GM12892 (cell line): ENCODE results near the gene FKBP15.
"Not testable (repeated sequence)": the region's sequence is repeated elsewhere in the genome, so short reads cannot be mapped to it uniquely, and the experiment has no call there.

Experiments
- DNase-seq: peaks from one replicate; pipeline ENCODE4 v3.0.0; 2011; ENCODE audit not compliant: insufficient read length
- FAIRE-seq: peaks from 2 replicates; lab custom pipeline; 2011; peaks lifted over from hg19 to GRCh38; lab: Jason Lieb, UNC
- POLR2A ChIP-seq: IDR thresholded peaks from 2 replicates; pipeline ENCODE4 v1.6.1; 2011; ENCODE audit warnings: low read depth, low read length, control low read depth
- POLR2AphosphoS5 ChIP-seq: IDR thresholded peaks from 2 replicates; pipeline ENCODE4 v1.6.1; 2011; ENCODE audit warnings: low read depth, low read length, control low read depth
- TAF1 ChIP-seq: IDR thresholded peaks from 2 replicates; pipeline ENCODE4 v1.6.1; 2011; ENCODE audit warnings: low read depth, mild to moderate bottlenecking, control low read depth, low read length, borderline replicate concordance

The FKBP15 gene

DNA sequence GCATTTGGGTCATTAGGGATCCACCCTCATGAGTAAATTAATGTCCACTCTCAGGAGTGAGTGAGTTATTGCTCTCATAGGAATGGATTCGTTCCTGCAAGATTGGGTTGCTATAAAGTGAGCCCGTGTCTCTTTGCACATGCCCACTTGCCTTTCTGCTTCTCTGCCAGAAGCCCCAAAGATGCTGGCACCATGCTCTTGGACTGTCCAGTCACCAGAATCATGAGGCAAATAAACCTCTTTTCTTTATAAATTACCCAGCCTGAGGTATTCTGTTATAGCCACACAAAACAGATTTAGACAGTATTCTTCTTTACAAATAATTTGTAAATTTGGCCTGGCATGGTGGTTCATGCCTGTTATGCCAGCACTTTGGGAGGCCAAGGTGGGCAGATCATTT lies 29.7 kb upstream of the FKBP15 start:
- DNase-seq (no peak), FAIRE-seq (no peak)
- no peak for TF ChIP-seq POLR2AphosphoS5
- no peak for TF ChIP-seq POLR2A
- no peak for TF ChIP-seq TAF1

DNA sequence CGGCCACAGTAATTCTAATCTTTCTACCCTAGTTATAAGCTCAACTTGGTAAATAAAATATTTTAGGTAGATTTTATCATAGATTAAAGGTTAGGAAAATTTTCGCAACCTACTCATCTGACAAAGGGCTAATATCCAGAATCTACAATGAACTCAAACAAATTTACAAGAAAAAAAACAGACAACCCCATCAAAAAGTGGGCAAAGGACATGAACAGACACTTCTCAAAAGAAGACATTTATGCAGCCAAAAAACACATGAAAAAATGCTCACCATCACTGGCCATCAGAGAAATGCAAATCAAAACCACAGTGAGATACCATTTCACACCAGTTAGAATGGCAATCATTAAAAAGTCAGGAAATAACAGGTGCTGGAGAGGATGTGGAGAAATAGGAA lies 28.6 kb upstream of the FKBP15 start:
- DNase-seq, FAIRE-seq: not testable (repeated sequence)

DNA sequence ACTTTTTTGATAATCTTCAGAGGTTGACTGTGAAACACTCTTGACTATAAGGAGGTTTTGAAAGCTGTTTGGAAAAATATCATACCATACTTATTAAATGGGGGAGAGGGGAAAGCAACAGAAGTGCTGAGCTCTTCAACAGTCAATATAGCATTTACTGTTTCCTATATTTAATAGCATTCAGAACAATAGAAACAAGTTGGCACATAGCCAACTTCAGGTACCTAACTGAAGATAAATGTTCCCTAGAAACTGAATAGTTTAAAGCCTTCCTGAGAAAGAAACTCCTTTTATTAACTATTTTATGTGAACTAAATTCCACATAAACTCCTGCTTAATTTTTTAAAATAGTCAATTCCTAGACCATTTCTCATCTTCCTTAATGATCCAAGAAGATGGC lies 26.6 kb upstream of the FKBP15 start:
- DNase-seq (no peak), FAIRE-seq (no peak)
- TF ChIP-seq POLR2A (no peak), POLR2AphosphoS5 (no peak), TAF1 (no peak)

DNA sequence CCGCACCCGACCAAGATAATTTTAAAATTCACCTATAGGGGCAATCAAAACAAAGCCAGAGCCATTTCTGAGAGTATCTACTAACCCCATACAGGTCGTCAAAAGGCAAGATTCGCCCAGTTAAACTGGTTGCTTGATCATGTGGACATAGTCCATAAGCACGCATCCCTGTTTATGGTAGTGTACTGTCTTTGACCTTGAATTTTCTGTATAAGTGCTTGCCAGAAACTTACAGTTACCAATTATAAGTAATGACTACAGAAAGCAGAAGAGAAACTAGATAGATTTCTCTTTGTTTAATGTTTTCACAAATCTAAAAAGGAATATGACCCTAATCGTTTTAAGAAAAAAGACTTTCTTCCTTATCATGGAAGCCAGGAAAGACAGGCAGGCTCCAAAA lies 25.9 kb upstream of the FKBP15 start:
- TF ChIP-seq POLR2A: no peak
- TF ChIP-seq POLR2AphosphoS5: no peak
- TF ChIP-seq TAF1: no peak
- no peak for FAIRE-seq
- DNase-seq: no peak

DNA sequence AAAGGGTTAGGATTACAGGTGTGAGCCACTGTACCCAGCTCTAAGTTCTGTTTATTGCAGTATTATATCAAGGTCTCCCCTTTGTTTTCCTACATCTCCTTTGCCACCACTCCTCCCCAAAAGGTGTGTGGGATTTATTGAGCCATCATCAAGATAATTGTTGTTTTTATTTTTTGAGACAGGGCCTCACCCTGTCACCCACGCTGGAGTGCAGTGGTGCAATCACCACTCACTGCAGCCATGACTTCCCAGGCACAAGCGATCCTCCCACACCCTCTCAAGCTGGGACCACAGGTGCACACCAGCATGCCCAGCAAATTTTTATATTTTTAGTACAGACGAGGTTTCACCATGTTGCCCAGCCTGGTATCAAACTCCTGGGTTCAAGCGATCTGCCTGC lies 24.8 kb upstream of the FKBP15 start:
- no peak for FAIRE-seq
- no peak for TF ChIP-seq POLR2AphosphoS5
- no peak for TF ChIP-seq TAF1
- no peak for TF ChIP-seq POLR2A
- DNase-seq: no peak

DNA sequence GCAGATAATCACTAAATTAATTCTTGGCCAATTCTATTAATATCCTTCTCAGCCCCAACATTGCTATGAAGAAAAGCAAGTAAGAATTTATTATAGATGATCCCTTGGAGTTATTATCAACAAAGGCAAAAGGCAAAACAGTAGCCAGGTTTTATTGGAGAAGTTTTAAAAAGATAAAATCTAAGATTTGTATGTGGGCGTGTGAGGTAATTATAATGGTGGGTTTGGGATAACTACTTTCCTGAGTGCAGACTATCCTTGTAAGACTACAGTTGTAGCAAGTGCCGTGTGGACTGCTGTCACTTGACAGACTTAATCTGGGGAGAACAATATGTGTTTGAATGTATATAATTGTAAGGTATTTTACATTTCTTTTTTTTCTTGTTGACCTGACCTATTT lies 23.5 kb upstream of the FKBP15 start:
- FAIRE-seq: no peak
- DNase-seq: no peak
- TF ChIP-seq POLR2A: no peak
- no peak for TF ChIP-seq TAF1
- no peak for TF ChIP-seq POLR2AphosphoS5

DNA sequence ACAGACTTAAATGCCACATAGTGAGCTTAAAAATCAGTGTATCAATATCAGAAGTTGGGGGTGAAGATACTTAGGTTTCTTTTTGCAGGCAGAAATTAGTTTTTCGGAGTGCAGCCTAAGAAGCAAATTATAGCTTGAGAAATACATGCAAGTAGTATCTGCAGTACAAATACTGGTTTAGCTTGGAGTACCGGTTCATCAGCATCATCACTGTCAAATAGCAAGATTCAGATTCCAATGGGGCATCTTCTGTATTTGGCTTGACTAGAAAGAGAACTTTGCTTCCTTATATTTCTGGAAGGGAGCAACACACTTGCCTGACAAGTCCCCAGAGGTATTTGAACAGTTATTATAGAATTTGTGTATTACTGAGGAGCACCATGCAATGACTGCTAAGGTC lies 20.1 kb upstream of the FKBP15 start:
- DNase-seq (no peak), FAIRE-seq (no peak)
- TF ChIP-seq TAF1 (no peak), POLR2A (no peak), POLR2AphosphoS5 (no peak)

DNA sequence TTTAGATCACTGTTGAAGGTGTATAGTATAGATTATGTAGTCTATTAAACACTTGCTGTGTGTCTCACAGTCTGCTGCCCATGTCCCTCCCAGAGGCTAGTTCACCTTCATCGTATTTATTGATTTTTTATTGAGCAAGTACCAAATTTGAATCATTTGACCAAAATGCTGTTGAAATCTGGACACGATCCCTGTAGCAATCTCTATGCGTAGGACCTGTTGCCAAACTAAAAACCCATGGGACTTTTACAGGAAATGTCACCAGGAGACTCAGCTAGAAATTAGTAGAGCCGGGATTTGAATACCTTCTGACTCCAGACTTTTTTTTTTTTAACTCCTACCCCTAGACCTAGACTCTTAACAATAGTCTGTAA lies 17.8 kb upstream of the FKBP15 start:
- no peak for FAIRE-seq

DNA sequence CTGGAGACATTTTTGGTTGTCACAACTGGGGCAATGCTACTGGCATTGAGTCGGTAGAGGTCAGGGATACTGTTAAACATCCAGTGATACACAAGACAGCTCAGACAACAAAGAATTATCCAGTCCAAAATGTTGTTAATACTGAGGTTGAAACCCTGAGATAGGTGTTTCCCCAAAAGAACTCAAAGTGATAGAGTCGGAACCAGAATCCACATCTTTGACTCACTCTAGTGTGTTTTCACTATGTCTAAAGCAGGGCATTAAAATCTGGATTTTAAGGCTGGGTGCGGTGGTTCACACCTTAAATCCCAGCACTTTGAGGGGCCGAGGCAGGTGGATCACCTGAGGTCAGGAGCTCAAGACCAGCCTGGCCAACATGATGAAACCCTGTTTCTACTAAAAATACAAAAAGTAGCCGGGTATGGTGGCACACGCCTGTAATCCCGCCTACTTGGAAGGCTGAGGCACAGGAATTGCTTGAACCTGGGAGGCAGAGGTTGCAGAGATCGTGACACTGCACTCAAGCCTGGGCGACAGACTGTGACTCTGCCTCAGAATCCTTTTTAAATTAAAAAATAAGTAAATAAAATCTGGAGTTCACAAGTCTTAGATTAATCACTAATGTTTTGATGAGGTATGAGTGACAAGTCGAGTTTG lies 17.3 kb upstream of the FKBP15 start:
- DNase-seq (no peak), FAIRE-seq (no peak)
- TF ChIP-seq POLR2A: no peak
- no peak for TF ChIP-seq POLR2AphosphoS5
- TF ChIP-seq TAF1: no peak

More for the DNA sequence above, 17.8 kb upstream of the FKBP15 start:
- TF ChIP-seq POLR2AphosphoS5 (no peak), TAF1 (no peak), POLR2A (no peak)
- DNase-seq: no peak

DNA sequence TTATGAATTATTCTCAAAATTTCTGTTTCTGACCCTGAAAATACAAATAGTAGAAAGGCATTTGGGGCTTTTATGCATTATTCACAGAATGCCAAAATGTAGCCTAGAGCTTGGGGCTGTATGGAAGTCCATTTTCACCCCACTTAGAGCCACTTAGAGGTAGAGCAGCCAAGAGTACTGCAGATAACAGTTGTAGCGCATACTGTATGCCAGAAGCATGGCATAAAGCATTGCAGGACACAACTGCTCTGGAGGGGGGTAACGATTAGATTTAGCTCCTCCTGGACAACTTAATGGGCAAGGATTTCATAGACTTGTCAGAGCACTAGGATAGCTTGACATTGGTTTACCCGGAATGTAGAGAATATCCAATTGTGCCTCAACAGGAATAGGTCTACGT lies 15.9 kb upstream of the FKBP15 start:
- TF ChIP-seq POLR2AphosphoS5: no peak
- TF ChIP-seq POLR2A: no peak
- no peak for TF ChIP-seq TAF1
- FAIRE-seq (no peak), DNase-seq (no peak)

DNA sequence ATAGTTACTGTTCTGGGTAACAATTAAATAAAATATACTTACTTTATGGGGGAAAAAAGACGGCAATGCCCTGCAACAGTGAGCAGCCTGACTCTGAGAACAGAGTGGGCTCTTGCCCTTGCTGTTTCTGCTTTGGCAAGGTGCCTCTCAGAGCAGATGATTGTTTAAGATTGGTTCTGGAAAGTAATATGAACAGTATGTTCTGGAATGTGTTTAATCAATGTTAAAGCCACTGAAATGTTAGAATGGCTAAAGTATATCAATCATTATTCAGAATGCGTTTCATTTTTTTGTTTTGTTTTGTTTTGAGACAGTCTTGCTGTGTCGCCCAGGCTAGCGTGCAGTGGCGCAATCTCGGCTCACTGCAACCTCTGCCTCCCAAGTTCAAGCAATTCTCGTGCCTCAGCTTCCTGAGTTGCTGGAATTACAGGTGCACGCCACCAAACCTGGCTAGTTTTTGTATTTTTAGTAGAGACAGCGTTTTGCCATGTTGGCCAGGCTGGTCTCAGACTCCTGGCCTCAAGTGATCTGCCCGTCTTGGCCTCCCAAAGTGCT lies 14.7 kb upstream of the FKBP15 start:
- not testable (repeated sequence) for DNase-seq, FAIRE-seq

DNA sequence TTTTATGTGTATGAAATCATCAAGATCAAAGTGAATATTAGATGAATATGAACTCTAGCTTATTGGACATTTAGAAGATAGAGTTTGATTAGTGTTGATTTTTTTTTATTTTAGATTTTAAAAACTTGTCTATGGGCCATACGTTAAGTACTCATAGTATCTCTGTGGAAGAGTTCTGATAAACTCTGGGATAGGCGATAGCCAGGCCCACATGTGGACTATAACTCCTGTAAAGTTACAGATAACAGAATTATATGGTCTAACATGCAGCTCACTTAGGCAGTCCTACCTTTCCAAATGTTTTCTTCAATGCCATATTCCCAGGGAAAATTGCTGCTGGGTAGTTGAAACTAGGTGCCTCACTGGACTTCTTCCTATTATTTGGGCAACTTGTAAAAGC lies 10.6 kb upstream of the FKBP15 start:
- no peak for DNase-seq
- no peak for FAIRE-seq

More for the DNA sequence above, 10.6 kb upstream of the FKBP15 start:
- no peak for TF ChIP-seq POLR2AphosphoS5
- TF ChIP-seq POLR2A: no peak
- no peak for TF ChIP-seq TAF1
